HG03565 (cell line): Measurements from ENCODE around the gene DLG2.
"Not testable (repeated sequence)": the region's sequence is repeated elsewhere in the genome, so short reads cannot be mapped to it uniquely, and the experiment has no call there.

ENCODE experiments used
- ATAC-seq: cut with Tn5 transposase; IDR thresholded peaks from one replicate; pipeline ENCODE4 v1.9.1; 2021; ENCODE audit warnings: mild to moderate bottlenecking, moderate library complexity; ENCODE audit not compliant: unreplicated experiment

DLG2 gene

DNA sequence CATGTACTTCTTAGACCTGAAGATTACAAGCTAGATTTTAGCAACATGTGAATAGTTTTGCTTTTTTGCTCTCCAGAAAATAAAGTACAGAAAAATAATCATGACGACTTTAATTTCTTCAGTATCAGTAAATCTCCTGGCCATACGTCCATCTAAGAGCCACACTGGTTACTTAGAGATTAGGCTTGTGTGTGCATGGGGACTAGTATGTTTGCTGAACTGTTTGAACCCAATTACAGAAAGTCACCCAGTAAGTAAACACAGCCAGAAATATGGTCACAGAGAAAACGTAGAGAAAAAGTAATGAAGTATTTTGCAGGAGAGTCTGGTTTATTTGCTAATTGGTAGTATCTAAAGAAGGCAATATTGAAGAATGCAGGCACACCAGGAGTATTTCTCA lies 1287.3 kb downstream of the DLG2 start:
- ATAC-seq, result no peak

DNA sequence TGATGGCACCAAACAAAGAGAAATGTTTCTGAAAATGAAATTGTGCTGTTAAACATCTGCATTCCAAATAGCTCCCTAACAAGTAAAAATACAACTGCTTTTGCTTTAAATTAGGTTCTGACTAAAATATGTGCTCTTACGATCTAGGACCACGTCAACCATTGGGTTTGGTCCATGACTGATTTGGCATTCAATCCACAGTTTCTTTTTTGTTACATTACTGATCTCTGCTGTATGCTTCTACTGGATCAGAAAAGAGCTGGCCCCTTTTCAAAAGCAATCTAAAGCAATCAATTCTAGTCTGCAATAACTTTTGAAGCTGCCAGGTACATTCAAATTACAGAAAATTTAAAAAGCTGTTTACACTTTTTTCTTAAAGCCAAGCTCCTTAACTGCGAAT lies 1293.9 kb downstream of the DLG2 start:
- ATAC-seq, result no peak

DNA sequence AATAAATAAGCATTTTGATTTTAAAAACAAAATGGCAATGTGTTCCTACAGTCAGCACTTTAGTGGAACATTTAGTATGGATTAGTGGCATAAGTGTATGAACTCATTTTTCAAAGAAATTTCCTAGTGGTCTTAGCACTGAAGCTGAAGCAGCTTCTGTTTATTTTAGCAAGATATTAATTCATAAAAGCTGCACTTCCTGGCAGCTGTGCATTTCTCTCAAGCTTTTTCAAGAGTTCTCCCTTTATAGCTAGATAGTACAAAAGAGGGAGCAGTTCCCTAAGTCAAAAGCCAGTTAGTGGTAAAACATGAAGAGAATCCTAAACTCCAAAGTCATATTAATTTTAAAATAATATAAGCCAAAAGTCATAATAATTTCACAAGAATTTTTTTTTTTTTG lies 1304.9 kb downstream of the DLG2 start:
- no peak for ATAC-seq

DNA sequence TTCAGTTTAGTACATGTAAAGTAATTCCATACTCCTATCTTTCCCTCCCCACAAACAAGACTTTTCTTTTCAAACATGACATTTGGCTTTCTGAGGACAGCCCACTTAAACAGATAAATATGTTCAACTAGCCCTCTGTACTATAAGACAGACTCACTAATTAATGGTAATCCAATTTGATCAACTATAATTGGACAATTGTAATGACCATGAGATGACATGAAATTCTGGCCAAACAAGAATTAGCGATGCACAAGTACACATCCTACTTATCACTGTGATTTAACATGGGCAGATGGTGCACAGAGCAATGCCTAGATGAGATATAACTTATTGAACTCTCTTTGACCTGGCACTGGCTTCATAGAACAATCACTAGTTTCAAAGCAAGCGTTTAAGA lies 1307.3 kb downstream of the DLG2 start:
- no peak for ATAC-seq

DNA sequence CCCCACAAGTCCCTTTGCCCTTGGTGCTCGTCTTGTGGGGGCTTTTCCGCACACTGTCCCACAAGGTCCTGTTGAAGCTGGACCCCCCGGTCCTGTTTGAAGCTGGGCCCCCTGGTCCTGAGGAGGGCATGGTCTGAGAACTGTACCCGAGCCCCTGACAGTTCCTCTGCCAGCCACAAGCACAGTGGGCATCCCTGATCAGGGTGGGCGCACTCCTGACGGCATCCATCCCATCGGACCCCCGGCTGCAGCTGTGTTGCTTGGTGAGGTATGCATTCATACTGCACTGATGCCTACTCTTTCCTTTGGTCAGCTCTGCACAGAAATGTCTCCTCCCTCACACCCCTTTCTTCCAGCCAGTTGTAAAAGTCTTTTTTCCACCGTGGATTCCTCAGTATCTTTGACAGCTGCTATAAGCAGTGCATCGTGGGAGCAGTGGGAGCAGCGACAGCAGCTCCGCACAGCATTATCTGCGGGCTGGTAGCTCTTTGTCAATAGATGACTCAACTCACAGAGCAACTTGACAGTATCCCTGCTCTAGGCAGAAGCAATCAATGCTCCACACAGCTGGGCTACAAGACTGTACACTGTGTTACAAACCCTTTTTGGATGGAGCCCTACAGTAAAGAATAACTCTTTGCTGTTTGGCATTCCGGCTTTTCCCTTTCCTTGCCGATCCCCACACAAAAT lies 1310.1 kb downstream of the DLG2 start:
- ATAC-seq, result no peak

DNA sequence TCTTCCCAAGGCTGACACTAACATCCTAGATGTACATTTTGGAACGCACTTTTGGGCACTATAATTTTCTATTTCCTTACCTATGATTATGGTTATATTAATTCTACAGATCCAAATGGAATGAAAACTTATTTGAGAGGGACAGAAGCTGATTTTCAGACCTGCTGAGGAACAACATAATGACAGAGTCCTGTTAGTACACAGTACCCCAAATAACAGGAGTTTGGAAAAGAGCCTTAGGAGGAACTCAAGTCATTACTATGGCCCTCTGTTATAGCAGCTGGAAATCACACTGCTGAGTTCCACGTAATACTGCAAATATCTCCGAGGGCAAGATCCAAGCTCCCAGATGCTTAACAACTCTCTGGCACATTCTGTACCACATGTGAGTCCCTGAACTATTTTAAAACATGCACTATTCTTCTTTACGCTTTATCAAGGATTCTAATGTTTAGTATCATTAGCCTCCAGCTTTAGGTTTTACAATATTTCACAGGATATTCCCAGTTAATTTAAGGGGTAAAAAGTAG lies 1313.2 kb downstream of the DLG2 start:
- ATAC-seq, result no peak

DNA sequence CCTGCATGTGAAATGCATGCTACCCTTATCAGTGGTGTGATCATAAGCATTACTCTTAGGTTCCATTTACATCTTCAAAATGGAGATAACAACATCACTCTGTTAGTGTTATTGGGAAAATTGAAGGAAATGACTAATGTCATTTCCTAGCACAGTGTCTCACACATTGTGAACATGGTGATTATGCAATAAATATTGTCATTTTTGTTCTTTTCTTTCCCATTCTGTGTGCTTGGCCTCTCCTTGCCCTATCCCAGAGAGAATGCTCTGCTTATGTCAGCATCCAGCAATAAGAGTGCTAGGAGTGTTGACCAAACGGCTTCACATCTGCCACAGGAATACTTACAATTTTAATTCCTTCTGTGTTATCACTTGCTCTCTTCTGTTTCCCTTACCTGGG lies 1316.9 kb downstream of the DLG2 start:
- ATAC-seq, result no peak

DNA sequence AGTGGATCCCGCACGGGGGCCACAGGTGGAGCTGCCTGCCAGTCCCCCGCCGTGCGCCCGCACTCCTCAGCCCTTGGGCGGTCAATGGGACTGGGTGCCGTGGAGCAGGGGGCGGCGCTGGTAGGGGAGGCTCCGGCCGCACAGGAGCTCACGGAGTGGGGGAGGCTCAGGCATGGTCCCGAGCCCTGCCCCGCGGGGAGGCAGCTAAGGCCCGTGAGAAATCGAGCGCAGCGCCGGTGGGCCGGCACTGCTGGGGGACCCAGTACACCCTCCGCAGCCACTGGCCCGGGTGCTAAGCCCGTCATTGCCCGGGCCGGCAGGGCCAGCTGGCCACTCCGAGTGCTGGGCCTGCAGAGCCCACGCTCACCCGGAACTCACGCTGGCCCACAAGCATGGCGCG lies 1318.7 kb downstream of the DLG2 start:
- ATAC-seq, result not testable (repeated sequence)

DNA sequence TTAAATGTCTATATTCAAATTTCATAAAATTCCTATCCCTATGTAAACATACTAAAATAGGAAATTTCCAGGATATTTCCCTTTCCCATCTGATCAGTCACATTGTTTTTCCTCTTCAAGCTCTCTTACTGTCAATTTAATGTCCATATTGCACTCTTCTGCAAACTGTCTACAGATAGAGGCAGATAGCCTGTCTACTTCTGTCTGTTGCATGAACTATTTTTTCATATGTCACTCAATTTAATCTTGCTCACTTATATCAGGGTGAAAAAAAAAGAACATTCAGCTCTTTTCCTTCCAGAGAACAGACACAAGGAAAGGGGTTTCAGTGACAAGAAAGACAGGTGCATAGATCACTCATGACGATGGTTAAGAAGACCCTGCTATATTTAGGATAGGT lies 1327.1 kb downstream of the DLG2 start:
- no peak for ATAC-seq

DNA sequence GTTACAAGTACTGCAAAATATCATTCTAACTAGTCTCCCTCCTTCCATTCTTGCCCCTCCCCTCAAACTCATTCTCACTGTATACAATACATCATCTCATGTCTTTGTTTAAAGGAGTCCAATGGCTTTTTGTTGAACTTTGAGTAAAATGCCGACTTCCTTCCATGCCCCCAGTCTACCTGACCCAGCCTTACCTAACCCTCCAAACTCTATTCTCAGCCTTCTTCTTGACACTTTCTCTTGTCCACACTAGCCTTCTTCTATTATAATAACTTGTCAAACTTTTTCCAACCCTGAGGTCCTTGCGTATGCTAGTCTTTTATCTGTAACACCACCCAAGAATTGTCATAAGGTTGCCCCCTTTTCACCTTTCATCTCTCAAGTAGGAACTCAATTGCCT lies 1329.6 kb downstream of the DLG2 start:
- ATAC-seq, result no peak

DNA sequence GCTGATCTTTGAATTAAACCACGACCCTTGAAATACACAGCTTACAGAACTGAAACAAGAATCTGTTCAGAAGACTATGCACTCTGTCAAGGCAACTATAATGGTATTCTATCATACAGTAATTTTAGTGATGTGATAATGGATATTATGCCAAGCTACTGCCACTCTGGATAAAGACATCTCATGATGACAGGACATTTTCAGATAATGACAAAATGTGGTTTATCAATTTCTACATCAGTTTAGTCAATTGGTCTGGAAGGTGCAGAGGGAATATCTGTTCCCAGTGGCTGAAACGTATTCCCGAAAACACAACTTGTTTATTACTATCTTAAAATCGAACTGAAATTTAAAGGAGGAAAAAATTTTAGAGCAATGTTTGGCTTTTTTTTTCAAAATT lies 1331.3 kb downstream of the DLG2 start:
- ATAC-seq, result no peak

DNA sequence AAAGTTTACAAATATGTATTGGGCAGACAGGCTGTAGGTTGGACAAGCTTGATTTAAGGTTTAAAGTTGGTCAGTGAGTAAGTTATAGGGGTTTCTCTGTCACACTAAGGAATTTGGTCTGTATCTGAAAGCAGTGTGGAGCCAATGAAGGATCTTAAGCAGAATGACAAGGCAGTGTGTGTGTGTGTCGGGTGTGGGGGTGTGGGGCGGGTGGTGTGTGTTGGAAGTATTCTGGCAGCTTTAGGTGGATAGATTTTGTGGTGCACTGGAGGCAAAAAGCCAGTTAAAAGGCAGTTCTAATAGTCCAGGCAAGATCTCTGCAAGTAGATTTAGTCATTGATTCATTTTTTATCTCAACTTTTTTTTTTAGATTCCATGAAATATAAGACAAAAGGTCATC lies 1334.2 kb downstream of the DLG2 start:
- no peak for ATAC-seq

DNA sequence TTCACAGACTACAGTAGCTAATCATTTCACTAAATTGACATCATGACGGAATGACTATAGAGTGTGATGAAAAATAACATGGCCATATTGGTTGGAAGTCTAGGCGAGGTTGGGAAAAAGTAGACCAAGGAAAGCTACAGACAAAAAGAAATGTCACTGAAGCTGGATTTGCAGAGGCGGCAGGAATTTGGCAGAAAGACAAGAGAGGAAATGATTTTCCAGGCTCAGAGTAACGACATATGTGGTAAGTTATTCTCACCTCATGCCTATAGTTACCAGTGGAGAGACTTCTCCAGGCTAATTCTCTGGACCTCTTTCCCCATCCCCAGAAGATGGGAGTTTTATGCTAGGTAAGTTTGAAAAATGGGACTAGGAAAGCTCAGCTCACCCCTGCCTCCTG lies 1335.1 kb downstream of the DLG2 start:
- no peak for ATAC-seq

DNA sequence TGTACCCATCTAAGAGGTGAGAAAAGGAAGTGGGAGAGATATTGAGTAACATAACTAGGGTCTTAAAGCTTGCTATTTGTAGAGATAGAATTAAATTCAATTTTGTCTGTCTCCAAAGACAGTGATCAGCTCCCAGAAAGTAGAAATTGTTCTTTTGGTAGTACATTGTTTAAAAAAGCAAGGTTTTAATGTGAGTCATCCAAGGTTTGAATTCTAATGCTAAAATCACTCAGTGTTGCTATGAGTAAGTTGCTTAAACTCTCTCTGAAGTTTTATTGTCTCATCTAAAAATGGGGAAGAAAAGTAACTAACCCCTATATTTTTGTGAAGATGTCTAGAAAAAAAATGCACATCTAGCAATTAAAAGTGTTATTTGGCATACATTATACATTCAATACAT lies 1336.5 kb downstream of the DLG2 start:
- ATAC-seq, result no peak

DNA sequence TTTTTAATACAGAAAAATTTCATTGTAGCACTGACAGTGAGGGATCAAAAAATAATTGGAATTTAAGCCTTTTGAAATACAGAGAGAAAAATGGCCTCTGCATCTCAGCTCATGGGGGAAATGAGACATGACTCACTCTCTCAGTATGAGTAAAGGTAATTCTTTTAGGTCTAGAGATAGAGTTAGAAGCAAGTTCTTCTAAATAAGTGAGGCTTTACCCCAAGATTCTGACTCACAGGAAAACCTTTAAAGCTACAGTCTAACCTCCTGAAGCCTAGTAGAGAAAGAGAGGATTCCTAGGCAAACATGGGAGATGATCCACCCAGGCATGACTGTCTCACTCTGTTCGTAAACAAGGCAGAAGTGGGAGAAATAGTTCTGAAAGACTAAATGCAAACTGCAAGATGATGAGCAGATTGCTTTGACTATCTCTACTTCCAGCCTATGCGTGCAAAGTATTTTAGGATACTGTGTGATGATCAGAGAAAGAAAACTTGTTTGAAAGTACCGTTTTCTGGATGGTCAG lies 1337.7 kb downstream of the DLG2 start:
- peak; percentile 99 for ATAC-seq

DNA sequence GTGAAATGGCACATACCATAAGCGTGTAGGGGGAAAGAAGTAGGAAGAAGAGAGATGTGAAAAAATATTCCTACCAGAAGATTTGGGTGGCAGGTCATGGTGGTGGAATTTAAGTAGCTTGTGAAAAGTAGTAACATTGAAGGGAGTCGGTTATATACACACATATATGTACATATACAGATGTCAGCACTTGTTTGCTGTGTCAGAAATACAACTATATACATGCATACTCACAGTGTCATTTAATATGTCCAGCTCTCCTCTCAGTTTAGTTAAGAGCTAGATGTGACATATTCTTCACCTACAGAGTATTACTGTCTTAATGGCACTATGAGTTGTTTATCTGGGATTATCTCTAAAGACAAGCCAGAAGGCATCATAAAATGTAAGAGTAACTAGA lies 1353.6 kb downstream of the DLG2 start:
- no peak for ATAC-seq

DNA sequence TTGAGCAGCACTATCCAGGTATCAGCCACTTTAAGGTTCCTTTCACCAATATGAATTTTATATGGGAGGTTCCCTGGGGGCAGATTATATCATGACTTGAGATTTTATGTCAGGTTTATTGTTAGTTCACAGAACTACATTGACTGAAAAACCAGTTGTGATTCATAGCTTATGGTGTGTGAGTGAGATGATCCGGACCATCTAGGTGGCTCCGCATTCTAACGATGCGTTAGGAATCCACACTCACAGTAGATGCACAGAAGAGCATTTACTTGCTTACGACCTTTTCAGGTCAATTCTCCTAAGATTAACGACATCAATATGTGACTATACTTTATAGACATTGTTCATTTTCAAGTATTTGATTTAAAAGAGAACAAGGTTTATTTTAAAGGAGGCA lies 1356.7 kb downstream of the DLG2 start:
- no peak for ATAC-seq

DNA sequence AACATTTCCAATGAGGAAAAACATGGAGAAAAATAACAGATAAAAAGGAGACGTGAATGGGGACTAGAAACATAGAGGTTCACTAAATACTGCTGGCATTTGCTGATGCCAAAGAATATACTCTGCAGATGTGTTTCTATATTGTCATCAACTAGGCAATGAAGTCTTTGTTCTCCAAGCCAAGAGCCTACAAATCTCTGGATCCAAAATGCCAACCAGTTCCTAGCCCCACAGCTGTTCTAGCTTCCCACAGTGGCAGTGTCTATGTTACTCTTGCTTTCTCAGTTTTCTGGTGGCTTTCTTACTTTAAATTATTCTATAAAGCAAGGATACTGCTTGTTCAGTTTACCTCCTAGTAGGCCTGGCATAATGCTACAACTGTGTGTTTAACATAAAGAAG lies 1363.1 kb downstream of the DLG2 start:
- ATAC-seq, result no peak

DNA sequence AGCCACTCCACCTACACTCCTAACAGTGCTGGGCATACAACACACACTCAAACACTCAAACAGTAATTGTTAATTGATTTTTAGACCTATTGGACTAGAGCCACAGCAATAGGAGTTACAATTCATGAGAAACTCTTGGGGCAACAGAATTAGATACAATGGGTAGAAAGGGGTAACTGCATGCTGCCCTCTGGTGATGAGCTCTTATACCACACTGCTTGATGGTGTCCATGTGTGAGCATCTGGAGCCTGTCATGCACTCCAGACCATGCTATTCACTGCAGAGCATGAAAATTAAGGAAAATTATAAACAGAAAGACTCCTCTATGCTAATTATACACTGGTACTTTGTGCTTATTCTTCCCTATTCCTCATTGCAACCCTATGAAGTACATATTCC lies 1365.4 kb downstream of the DLG2 start:
- ATAC-seq, result no peak

DNA sequence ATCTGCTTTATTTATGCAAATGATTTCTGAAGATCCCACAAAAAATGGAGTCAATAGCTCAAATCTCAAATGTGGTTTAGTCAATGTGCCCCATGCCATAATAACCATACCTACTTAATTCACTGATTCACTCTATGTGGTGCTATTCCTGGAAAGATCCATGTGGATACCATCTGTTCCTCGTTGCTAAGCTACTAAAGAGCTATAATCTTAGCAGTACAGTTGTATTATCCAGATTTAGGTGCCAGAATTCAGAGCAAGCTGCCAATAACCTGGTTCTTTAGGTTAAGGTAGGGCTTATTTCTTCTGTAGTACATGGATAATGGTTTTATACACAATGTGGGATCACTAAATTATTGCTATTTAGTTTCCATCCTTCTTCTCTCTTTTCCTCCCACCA lies 1366.3 kb downstream of the DLG2 start:
- ATAC-seq, result no peak

DNA sequence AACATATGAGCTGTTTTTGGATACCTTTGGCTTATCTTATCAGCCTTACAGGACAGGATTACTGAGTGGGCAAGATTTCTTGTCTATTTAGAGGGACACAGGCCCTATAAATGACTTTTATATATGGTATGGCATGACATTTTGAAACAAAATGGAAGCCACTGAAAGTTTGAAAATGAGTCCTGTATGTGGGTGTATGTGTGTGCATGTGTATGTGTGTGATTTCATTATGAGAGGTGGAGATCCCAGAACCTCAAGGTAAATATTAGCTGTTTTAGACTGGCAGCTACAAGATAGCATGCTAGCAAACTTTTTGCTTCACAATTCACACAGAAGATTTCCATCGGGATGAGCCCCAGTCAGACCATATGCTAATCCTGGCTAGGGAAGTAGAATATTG lies 1370.5 kb downstream of the DLG2 start:
- no peak for ATAC-seq

DNA sequence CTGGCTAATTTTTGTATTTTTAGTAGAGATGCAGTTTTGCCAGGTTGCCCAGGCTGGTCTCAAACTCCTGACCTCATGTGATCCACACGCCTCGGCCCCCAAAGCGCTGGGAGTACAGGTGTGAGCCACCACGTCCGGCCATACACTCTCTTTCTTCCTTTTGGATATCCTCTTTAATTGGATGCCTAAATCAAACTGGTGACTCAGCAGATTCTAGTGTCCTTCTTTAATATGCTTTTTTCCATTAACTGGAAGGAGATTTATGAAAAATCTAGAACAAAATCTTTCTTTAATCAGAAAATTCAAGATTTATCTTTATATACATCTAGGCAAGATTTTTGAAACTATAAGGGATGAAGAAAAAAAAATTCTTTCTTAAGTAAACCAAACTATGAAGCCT lies 1371.7 kb downstream of the DLG2 start:
- ATAC-seq, result no peak
